Liver (tissue), 9 donors: ENCODE results near the gene ZMYND10. TPM values are rescaled to one million over a fixed set of nuclear protein-coding genes. Genes with fewer than 3 reads are reported as not detected.

Experiments
- DNase-seq: peaks from one replicate; pipeline ENCODE4 v3.0.0-alpha.2; 2017; ENCODE audit warnings: low spot score
- H3K27ac ChIP-seq, 2 donors: one replicate each; pipeline ENCODE4 v1.7.0; 2013; ENCODE audit warnings: inconsistent platforms in 2 of 2, low read length in 2 of 2, control low read depth in 1 of 2, low read depth in 1 of 2, mild to moderate bottlenecking in 1 of 2
- H3K27me3 ChIP-seq, 4 donors: one replicate each; pipeline versions ENCODE4 v1.6.1 to v1.7.0; 2013; ENCODE audit warnings: low read length in 3 of 4, inconsistent platforms in 1 of 4, mild to moderate bottlenecking in 1 of 4, moderate library complexity in 1 of 4; ENCODE audit not compliant: control insufficient read depth in 4 of 4, insufficient read depth in 4 of 4
- H3K36me3 ChIP-seq, 4 donors: one replicate each; pipeline versions ENCODE4 v1.6.1 to v1.7.0; 2013; ENCODE audit warnings: low read length in 3 of 4, mild to moderate bottlenecking in 3 of 4, low read depth in 1 of 4, moderate library complexity in 1 of 4; ENCODE audit not compliant: control insufficient read depth in 4 of 4, insufficient read depth in 3 of 4
- H3K4me1 ChIP-seq, 4 donors: one replicate each; pipeline versions ENCODE4 v1.6.1 to v1.7.0; 2013; ENCODE audit warnings: low read length in 3 of 4, mild to moderate bottlenecking in 3 of 4, moderate library complexity in 1 of 4; ENCODE audit not compliant: control insufficient read depth in 4 of 4, insufficient read depth in 4 of 4
- H3K4me3 ChIP-seq, 3 donors: one replicate each; pipeline versions ENCODE4 v1.6.1 to v1.7.0; 2013; ENCODE audit warnings: low read length in 3 of 3, control low read depth in 1 of 3, low read depth in 1 of 3, mild to moderate bottlenecking in 1 of 3
- H3K9ac ChIP-seq, 2 donors: one replicate each; pipeline ENCODE4 v1.7.0; 2013; ENCODE audit warnings: low read length in 2 of 2, mild to moderate bottlenecking in 2 of 2, moderate library complexity in 2 of 2, control low read depth in 1 of 2, low read depth in 1 of 2
- H3K9me3 ChIP-seq, 4 donors: one replicate each; pipeline versions ENCODE4 v1.6.1 to v1.7.0; 2013; ENCODE audit warnings: low read length in 3 of 4; ENCODE audit not compliant: control insufficient read depth in 4 of 4
- EGR1 ChIP-seq, 2 donors: IDR thresholded peaks; 2 replicates each; pipeline ENCODE4 v1.6.1; 2016 to 2018; ENCODE audit warnings: antibody characterized with exemption in 2 of 2, low read depth in 2 of 2
- FOXA1 ChIP-seq: IDR thresholded peaks from 2 replicates; pipeline ENCODE4 v1.6.1; 2016; ENCODE audit warnings: antibody characterized with exemption
- FOXA2 ChIP-seq: IDR thresholded peaks from 2 replicates; pipeline ENCODE4 v1.6.1; 2016; ENCODE audit warnings: antibody characterized with exemption
- GABPA ChIP-seq, 2 donors: IDR thresholded peaks in 1 of 2; conservative IDR thresholded peaks in 1 of 2; 2 replicates each; pipeline ENCODE4 v1.6.1; 2016; ENCODE audit warnings: antibody characterized with exemption in 2 of 2, mild to moderate bottlenecking in 1 of 2, moderate library complexity in 1 of 2
- HNF4A ChIP-seq, 2 donors: conservative IDR thresholded peaks; 2 replicates each; pipeline ENCODE4 v1.6.1; 2016; ENCODE audit warnings: antibody characterized with exemption in 2 of 2, mild to moderate bottlenecking in 2 of 2
- HNF4G ChIP-seq: IDR thresholded peaks from 2 replicates; pipeline ENCODE4 v1.6.1; 2016; ENCODE audit warnings: antibody characterized with exemption
- JUND ChIP-seq, 2 donors: IDR thresholded peaks; 2 replicates each; pipeline ENCODE4 v1.6.1; 2016; ENCODE audit warnings: antibody characterized with exemption in 2 of 2
- NR2F2 ChIP-seq: IDR thresholded peaks from 2 replicates; pipeline ENCODE4 v1.6.1; 2016; ENCODE audit warnings: antibody characterized with exemption
- RAD21 ChIP-seq, 2 donors: IDR thresholded peaks; 2 replicates each; pipeline ENCODE4 v1.6.1; 2016; ENCODE audit warnings: antibody characterized with exemption in 2 of 2, mild to moderate bottlenecking in 2 of 2
- RXRA ChIP-seq, 2 donors: IDR thresholded peaks; 2 replicates each; pipeline ENCODE4 v1.6.1; 2017 to 2018; ENCODE audit warnings: antibody characterized with exemption in 2 of 2, mild to moderate bottlenecking in 1 of 2
- SP1 ChIP-seq: IDR thresholded peaks from 2 replicates; pipeline ENCODE4 v1.6.1; 2018; ENCODE audit warnings: antibody characterized with exemption, mild to moderate bottlenecking
- TAF1 ChIP-seq: conservative IDR thresholded peaks from 2 replicates; pipeline ENCODE4 v1.6.1; 2016; ENCODE audit warnings: antibody characterized with exemption, mild to moderate bottlenecking
- YY1 ChIP-seq: IDR thresholded peaks from 2 replicates; pipeline ENCODE4 v1.6.1; 2016; ENCODE audit warnings: antibody characterized with exemption, mild to moderate bottlenecking
- WGBS: extraction: QIAGEN DNeasy Blood & Tissue Kit; methylation state at CpG from one replicate; pipeline ENCODE4 v1.1.7; 2013; 5-methylcytosine and 5-hydroxymethylcytosine counted together
- polyA plus RNA-seq, 2 donors: library from polyadenylated mRNA; stranded (reverse) in 1 of 2; unstranded in 1 of 2; fragments of 200-250 nt in 1 of 2; fragments of >200 nt in 1 of 2; fragmentation: Nextera tagmentation in 1 of 2; extraction: Ambion mirVana in 1 of 2; gene quantifications; one replicate each; pipeline versions ENCODE4 v1.2.1 to v1.2.3, GENCODE V29; 2013 to 2015
- total RNA-seq, 2 donors: library from RNA; depleted of rRNA; stranded (reverse); fragments of >200 nt; gene quantifications; one replicate each; pipeline ENCODE4 v1.2.3, GENCODE V29; 2014
- TF ChIP-seq, protein P1 (sequence below): IDR thresholded peaks from 2 replicates; pipeline ENCODE4 v1.6.1; 2016; ENCODE audit warnings: antibody characterized with exemption
- TF ChIP-seq, protein P2 (sequence below): IDR thresholded peaks from 2 replicates; pipeline ENCODE4 v1.6.1; 2016; ENCODE audit warnings: antibody characterized with exemption, mild to moderate bottlenecking
- TF ChIP-seq, protein P3 (sequence below): IDR thresholded peaks from 2 replicates; pipeline ENCODE4 v1.6.1; 2016; ENCODE audit warnings: antibody characterized with exemption
- TF ChIP-seq, protein P4 (sequence below): fragments of 150-350 bp; IDR thresholded peaks from 2 replicates; pipeline ENCODE4 v1.5.1; 2017; ENCODE audit warnings: improper control_type of control experiment, low read depth, low read length; ENCODE audit not compliant: missing input control
- donor health status: healthy.
- donor health status: healthy.
- donor health status: healthy.
- donor health status: healthy.
- donor health status: healthy.

Gene ZMYND10
- total and polyA plus RNA-seq, 4 donors = 0.09 to 0.75 (median 0.27) TPM

DNA sequence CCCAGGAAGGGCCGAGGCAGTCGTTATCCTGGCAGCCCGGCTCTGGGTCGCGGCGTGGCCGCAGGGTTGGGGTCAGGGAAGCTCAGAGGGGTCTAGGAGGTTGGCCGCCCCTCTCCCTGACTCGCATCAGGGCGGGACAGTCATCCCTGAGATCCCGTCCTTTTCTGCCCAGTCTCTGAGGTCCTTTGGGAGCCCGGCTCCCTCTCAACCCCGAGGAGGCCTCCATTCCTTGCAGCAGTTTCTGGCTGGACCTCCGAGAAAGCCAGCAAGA, 23.5 kb downstream of the ZMYND10 start:
- H3K4me3 ChIP-seq = peak overlapping the region in 2 of 3 donors; percentile 81 to 95
- TF ChIP-seq EGR1 (IDR thresholded peaks at IDR 0.05; ENCODE audit: low read depth in 2 of 2) (no peak), SP1 (no peak), HNF4A (conservative IDR thresholded peaks at IDR 0.05) (no peak), YY1 (no peak), RXRA (IDR thresholded peaks at IDR 0.05) (no peak), FOXA1 (no peak), TAF1 (no peak), NR2F2 (no peak)
- TF ChIP-seq, protein P1, sequence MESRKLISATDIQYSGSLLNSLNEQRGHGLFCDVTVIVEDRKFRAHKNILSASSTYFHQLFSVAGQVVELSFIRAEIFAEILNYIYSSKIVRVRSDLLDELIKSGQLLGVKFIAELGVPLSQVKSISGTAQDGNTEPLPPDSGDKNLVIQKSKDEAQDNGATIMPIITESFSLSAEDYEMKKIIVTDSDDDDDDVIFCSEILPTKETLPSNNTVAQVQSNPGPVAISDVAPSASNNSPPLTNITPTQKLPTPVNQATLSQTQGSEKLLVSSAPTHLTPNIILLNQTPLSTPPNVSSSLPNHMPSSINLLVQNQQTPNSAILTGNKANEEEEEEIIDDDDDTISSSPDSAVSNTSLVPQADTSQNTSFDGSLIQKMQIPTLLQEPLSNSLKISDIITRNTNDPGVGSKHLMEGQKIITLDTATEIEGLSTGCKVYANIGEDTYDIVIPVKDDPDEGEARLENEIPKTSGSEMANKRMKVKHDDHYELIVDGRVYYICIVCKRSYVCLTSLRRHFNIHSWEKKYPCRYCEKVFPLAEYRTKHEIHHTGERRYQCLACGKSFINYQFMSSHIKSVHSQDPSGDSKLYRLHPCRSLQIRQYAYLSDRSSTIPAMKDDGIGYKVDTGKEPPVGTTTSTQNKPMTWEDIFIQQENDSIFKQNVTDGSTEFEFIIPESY = no peak
- TF ChIP-seq, protein P2, sequence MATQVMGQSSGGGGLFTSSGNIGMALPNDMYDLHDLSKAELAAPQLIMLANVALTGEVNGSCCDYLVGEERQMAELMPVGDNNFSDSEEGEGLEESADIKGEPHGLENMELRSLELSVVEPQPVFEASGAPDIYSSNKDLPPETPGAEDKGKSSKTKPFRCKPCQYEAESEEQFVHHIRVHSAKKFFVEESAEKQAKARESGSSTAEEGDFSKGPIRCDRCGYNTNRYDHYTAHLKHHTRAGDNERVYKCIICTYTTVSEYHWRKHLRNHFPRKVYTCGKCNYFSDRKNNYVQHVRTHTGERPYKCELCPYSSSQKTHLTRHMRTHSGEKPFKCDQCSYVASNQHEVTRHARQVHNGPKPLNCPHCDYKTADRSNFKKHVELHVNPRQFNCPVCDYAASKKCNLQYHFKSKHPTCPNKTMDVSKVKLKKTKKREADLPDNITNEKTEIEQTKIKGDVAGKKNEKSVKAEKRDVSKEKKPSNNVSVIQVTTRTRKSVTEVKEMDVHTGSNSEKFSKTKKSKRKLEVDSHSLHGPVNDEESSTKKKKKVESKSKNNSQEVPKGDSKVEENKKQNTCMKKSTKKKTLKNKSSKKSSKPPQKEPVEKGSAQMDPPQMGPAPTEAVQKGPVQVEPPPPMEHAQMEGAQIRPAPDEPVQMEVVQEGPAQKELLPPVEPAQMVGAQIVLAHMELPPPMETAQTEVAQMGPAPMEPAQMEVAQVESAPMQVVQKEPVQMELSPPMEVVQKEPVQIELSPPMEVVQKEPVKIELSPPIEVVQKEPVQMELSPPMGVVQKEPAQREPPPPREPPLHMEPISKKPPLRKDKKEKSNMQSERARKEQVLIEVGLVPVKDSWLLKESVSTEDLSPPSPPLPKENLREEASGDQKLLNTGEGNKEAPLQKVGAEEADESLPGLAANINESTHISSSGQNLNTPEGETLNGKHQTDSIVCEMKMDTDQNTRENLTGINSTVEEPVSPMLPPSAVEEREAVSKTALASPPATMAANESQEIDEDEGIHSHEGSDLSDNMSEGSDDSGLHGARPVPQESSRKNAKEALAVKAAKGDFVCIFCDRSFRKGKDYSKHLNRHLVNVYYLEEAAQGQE = no peak
- H3K9me3 ChIP-seq = no peaks in the 10 kb centered on the region
- no peaks in the 10 kb centered on the region for H3K27me3 ChIP-seq
- H3K9ac ChIP-seq = peak overlapping the region; percentile 42 to 49
- WGBS = 58% methylated on average over 14 of the region's 14 CpGs
- DNase-seq = no peak
- peak overlapping the region; percentile 98 to 99 for H3K27ac ChIP-seq
- peaks cover 15 to 76% (median 57%) of the 10 kb centered on the region in 4 donors for H3K4me1 ChIP-seq
- peaks cover 0 to 10% (median 2%) of the 10 kb centered on the region in 4 donors for H3K36me3 ChIP-seq

DNA sequence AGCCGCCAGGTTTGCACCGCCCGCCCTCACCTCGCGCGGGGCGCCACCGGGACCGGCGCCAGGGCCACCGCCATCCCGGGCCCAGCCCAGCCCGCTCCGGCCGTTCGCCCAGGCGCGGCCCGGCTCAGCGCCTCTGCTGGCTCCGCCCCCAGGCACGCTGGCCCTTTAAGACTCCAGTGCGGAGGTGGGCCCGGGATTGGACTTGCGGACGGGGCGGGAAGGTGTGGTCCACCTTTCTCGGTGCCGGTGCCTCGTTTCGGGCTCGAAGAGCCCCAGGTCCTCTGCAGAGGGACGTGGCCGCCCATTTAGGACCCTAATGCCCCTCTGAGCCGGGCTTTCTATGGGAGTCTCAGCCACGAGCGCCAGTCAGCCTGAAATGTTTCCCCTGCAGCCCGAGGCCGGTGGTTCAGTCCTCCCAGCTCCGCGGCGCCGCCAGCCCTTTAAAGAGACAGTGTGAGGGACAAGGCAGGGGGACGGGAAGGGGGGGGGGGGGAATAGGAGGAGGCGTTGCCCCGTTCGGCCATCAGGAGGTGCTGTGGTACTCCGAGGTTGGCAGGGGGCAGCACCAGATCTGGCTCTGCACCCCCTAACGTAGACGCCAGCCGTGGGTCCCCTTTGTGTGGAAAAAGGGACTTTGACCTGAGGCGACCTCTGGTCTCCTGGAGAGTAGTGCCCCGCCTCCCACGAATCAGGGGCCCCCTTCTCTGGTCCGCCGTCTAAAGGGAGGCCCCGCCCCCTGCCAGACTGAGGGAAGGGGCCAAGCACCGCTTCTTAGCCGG, 24.0 kb downstream of the ZMYND10 start:
- H3K4me1 ChIP-seq = peaks cover 15 to 71% (median 53%) of the 10 kb centered on the region in 4 donors
- peak; percentile 88 for DNase-seq
- H3K27me3 ChIP-seq = no peaks in the 10 kb centered on the region
- H3K36me3 ChIP-seq = peaks cover 0 to 11% (median 2%) of the 10 kb centered on the region in 4 donors
- H3K9ac ChIP-seq = peak overlapping the region; percentile 94 to 97
- H3K27ac ChIP-seq = peak overlapping the region; percentile 98 to 99
- H3K4me3 ChIP-seq = peak overlapping the region; percentile 81 to 96 (median 95)
- WGBS = 2% methylated on average over 59 of the region's 59 CpGs
- H3K9me3 ChIP-seq = no peaks in the 10 kb centered on the region
- TF ChIP-seq GABPA (IDR thresholded peaks at IDR 0.05 in 1 of 2, conservative IDR thresholded peaks at IDR 0.05 in 1 of 2) = no peak
- TF ChIP-seq HNF4A (conservative IDR thresholded peaks at IDR 0.05) = peak in 1 of 2 donors; percentile 9
- no peak for TF ChIP-seq YY1
- TF ChIP-seq FOXA2 = no peak
- peak; percentile 77 for TF ChIP-seq SP1
- no peak for TF ChIP-seq TAF1
- TF ChIP-seq, protein P3, sequence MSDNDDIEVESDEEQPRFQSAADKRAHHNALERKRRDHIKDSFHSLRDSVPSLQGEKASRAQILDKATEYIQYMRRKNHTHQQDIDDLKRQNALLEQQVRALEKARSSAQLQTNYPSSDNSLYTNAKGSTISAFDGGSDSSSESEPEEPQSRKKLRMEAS = peak; percentile 99
- no peak for TF ChIP-seq HNF4G
- TF ChIP-seq FOXA1 = no peak
- TF ChIP-seq RAD21 (IDR thresholded peaks at IDR 0.05) = peak in 1 of 2 donors; percentile 17
- peak; percentile 71 for TF ChIP-seq NR2F2
- peak in 1 of 2 donors; percentile 83 for TF ChIP-seq EGR1 (IDR thresholded peaks at IDR 0.05; ENCODE audit: low read depth in 2 of 2)
- peak; percentile 4 to 23 for TF ChIP-seq RXRA (IDR thresholded peaks at IDR 0.05)
- TF ChIP-seq JUND (IDR thresholded peaks at IDR 0.05) = no peak
- TF ChIP-seq, protein P4, sequence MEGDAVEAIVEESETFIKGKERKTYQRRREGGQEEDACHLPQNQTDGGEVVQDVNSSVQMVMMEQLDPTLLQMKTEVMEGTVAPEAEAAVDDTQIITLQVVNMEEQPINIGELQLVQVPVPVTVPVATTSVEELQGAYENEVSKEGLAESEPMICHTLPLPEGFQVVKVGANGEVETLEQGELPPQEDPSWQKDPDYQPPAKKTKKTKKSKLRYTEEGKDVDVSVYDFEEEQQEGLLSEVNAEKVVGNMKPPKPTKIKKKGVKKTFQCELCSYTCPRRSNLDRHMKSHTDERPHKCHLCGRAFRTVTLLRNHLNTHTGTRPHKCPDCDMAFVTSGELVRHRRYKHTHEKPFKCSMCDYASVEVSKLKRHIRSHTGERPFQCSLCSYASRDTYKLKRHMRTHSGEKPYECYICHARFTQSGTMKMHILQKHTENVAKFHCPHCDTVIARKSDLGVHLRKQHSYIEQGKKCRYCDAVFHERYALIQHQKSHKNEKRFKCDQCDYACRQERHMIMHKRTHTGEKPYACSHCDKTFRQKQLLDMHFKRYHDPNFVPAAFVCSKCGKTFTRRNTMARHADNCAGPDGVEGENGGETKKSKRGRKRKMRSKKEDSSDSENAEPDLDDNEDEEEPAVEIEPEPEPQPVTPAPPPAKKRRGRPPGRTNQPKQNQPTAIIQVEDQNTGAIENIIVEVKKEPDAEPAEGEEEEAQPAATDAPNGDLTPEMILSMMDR = peak; percentile 31
- TF ChIP-seq, protein P2 = no peak
- TF ChIP-seq, protein P1 = no peak
